Fibroblast of the aortic adventitia (primary cell): ENCODE measurements around the gene PWWP2A. TPM values are rescaled to one million over a fixed set of nuclear protein-coding genes. Genes with fewer than 3 reads are reported as not detected.
A peak's percentile ranks its signal among the peaks of the same experiment; 100 is the strongest.

Source experiments
- DNase-seq: peaks from one replicate; pipeline ENCODE4 v3.0.0-alpha.2; 2010; ENCODE audit warnings: low read depth
- H3K4me3 ChIP-seq: 2 replicates; pipeline ENCODE4 v1.5.1; 2011; ENCODE audit warnings: low read depth, mild to moderate bottlenecking, control low read depth, low read length, moderate library complexity
- CTCF ChIP-seq: IDR thresholded peaks from 2 replicates; pipeline ENCODE4 v1.5.1; 2011; ENCODE audit warnings: mild to moderate bottlenecking, low read length, control low read depth, inconsistent platforms; ENCODE audit not compliant: insufficient read depth
- total RNA-seq: library from RNA; depleted of rRNA; stranded (reverse); fragments of >200 nt; gene quantifications from 2 replicates; pipeline ENCODE4 v1.2.3, GENCODE V29; 2012; ENCODE audit warnings: low replicate concordance

Gene PWWP2A
- 24.3 and 45.1 TPM in 2 replicates for total RNA-seq

DNA sequence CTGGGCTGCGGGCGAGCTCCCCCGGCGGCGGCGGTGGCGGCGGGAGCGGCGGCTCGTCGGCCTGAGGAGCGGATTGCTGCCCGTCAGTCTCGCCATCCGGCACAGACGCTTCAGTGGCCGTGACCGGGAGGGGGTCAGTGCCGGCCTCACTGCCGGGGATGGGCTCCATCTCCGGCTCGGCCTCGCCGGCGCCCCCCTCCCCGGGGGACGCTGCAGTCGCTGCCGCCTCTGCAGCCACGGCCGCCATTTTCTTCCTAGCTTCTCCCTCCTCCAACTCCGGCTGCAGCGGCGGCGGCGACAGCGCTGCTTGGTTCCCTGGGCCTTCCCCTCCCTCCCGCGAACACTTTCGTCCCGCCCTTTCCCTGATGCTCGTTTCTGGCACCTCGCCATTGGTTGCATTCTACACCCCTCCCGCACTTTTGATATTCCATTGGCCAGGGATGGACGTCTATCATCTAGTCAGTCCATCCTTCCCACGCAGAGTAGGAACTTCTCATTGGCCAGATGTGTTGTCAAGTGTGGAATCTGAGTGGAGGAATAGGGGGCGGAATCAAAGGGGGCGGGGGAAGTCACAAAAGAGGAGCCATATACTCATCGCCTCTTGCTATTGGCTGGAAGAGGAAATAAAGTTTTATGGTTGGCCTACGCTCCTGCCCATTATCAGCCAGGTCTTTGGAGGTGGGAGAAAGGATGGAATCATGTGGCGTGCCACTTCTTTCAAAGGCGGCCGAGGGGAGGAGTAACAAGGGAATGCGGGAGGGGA lies at the start of gene PWWP2A:
Gene PWWP2A, minus strand, starts transcription at position 309 of the 763 bp plus-strand sequence. Its CDS starts 62 bp downstream, at position 247.
- H3K4me3 ChIP-seq, result peak within 1 kb of the TSS; percentile 95
- no peak for TF ChIP-seq CTCF

GRCh38 chr5:160167624-160168165 lies 48.4 kb upstream of the PWWP2A start:
- DNase-seq, result no peak
- H3K4me3 ChIP-seq, result no peak overlapping the region
- no peak for TF ChIP-seq CTCF

More for the DNA sequence above, at the start of gene PWWP2A:
- DNase-seq, result peak; percentile 100

- TF ChIP-seq CTCF, result no peak
- DNase-seq, result no peak
- no peak overlapping the region for H3K4me3 ChIP-seq
Observed at GRCh38 chr5:160166973-160167623, 47.8 kb upstream of the PWWP2A start.

GRCh38 chr5:160166069-160166972 lies 47.1 kb upstream of the PWWP2A start:
- no peak for DNase-seq
- no peak overlapping the region for H3K4me3 ChIP-seq
- no peak for TF ChIP-seq CTCF

DNA sequence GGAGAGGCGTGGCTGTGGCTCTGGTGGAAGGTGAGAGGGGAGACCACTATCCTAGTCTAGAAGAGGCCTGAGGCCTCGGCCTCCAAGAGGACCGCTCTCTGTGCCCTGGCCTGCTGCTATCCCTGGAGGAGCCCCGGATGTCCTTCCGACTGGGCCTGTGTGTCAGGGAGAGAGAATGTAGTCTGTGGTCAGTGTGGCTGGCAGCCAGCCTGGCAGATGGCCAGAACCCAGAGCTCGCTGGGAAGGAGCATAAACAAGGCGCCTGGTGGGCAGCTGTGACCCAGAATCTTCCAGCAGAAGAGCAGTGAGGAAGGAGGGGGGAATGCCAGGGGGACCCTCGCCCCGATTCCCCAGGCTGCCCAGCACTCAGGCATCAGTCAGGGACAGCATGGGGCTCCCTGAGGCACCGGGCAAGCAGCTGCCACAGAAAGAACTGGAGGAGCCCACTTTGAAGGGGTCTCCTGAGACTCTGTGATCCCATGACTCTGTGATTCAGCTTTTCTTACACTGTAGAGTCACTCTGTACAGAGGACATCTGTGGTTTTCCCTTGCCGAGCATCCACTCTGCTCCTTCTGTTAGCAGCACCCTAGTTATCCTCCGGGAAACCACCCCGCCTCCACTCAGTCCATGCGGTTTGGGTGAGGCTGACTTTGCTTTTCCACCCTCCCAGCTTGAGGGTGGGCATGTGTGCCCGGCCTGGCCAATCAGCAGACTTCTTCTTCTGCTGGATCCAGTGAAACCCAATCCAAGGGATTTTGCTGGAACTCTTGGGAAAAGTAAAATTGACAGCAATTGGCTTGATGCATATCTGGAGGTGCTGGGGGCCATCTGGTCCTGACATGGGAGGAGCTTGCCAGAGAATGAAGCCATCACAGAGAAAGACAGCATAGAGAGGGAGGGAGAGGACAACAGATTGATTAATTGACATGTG lies 46.2 kb upstream of the PWWP2A start:
- peak; percentile 98 for DNase-seq
- H3K4me3 ChIP-seq, result peak overlapping the region; percentile 50
- no peak for TF ChIP-seq CTCF
